ENCODE measurements around the gene CFAP65.

Gene CFAP65

GRCh38 chr2:219057709-219058540 is 16.6 kb upstream of the CFAP65 start:
- no peaks in the 10 kb centered on the region for H3K9me3 ChIP-seq (replicated peaks in 1 of 11)

GRCh38 chr2:219056896-219057708 is 15.8 kb upstream of the CFAP65 start:
- TF ChIP-seq Cebpa-rat (IDR thresholded peaks at IDR 0.05), result no peak

More at GRCh38 chr2:219057709-219058540, 16.6 kb upstream of the CFAP65 start:
- H3K4me3 ChIP-seq, result no peak overlapping the region
- peaks cover 0 to 82% (median 53%) of the 10 kb centered on the region in 11 experiments; a peak in 17 of 22 replicates for H4K20me1 ChIP-seq
- H3K4me2 ChIP-seq, result peak overlapping the region in 10 of 11 experiments; percentile 1 to 77 (median 26); a peak in 11 of 22 replicates
- no peaks in the 10 kb centered on the region for H3K36me3 ChIP-seq
- H3K9ac ChIP-seq, result no peak overlapping the region
- peaks cover 0 to 3% (median 0%) of the 10 kb centered on the region in 10 experiments; a peak in 3 of 20 replicates for H3K4me1 ChIP-seq
- no peak for TF ChIP-seq Cebpa-rat (IDR thresholded peaks at IDR 0.05)
- H3K27ac ChIP-seq, result no peak overlapping the region
- peaks cover 85 to 100% (median 97%) of the 10 kb centered on the region in 11 experiments for H3K27me3 ChIP-seq

GRCh38 chr2:219056176-219056895 is 15.0 kb upstream of the CFAP65 start:
- Histone ChIP-seq H3K4me3 (no peak overlapping the region), H3K9ac (no peak overlapping the region), H3K4me2 (no peak overlapping the region), H3K4me1 (peaks cover 0 to 3% (median 0%) of the 10 kb centered on the region in 10 experiments; a peak in 3 of 20 replicates), H3K9me3 (replicated peaks in 1 of 11) (no peaks in the 10 kb centered on the region), H3K27ac (no peak overlapping the region), H3K36me3 (no peaks in the 10 kb centered on the region), H3K27me3 (peaks cover 69 to 95% (median 84%) of the 10 kb centered on the region in 11 experiments), H4K20me1 (peaks cover 0 to 89% (median 43%) of the 10 kb centered on the region in 11 experiments; a peak in 17 of 22 replicates)
- no peak for TF ChIP-seq Cebpa-rat (IDR thresholded peaks at IDR 0.05)

More at GRCh38 chr2:219056896-219057708, 15.8 kb upstream of the CFAP65 start:
- H3K36me3 ChIP-seq, result no peaks in the 10 kb centered on the region
- peaks cover 0 to 84% (median 48%) of the 10 kb centered on the region in 11 experiments; a peak in 17 of 22 replicates for H4K20me1 ChIP-seq
- H3K9ac ChIP-seq, result no peak overlapping the region
- H3K4me3 ChIP-seq, result no peak overlapping the region
- peaks cover 77 to 100% (median 92%) of the 10 kb centered on the region in 11 experiments for H3K27me3 ChIP-seq
- H3K9me3 ChIP-seq (replicated peaks in 1 of 11), result no peaks in the 10 kb centered on the region
- H3K4me2 ChIP-seq, result peak overlapping the region in 3 of 11 experiments; percentile 26 to 77 (median 36); a peak in 4 of 22 replicates
- H3K27ac ChIP-seq, result no peak overlapping the region
- H3K4me1 ChIP-seq, result peaks cover 0 to 3% (median 0%) of the 10 kb centered on the region in 10 experiments; a peak in 3 of 20 replicates

- H3K27me3 ChIP-seq, result peaks cover 58 to 84% (median 73%) of the 10 kb centered on the region in 11 experiments
Observed at GRCh38 chr2:219054956-219055903, 13.9 kb upstream of the CFAP65 start.

DNA sequence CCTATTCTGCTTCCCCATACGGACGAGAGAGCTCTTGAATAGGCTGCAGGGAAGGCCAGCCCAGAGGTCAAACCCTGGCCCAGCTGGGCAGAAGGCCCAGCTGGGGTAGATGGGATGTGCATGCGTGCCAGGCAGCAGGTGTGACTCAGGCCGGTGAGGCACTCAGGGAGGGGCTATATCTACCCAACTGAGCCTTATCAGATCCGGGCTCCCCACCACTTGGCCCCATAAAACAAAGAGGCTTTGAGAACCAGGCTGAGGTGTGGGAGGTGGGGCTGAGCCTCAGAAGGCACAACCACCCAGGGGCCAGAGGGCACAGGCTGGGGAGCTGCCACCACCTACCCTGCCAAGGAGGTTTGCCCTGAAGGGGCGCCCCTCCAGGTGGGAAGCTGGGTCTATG is 8.0 kb upstream of the CFAP65 start:
- no peak overlapping the region for H3K4me3 ChIP-seq
- H3K4me1 ChIP-seq, result no peaks in the 10 kb centered on the region
- no peak overlapping the region for H3K9ac ChIP-seq
- peaks cover 0 to 30% (median 0%) of the 10 kb centered on the region in 11 experiments; a peak in 8 of 22 replicates for H4K20me1 ChIP-seq
- peaks cover 0 to 45% (median 28%) of the 10 kb centered on the region in 11 experiments; a peak in 14 of 22 replicates for H3K27me3 ChIP-seq
- no peaks in the 10 kb centered on the region for H3K9me3 ChIP-seq (replicated peaks in 1 of 11)
- no peak overlapping the region for H3K27ac ChIP-seq
- no peaks in the 10 kb centered on the region for H3K36me3 ChIP-seq
- TF ChIP-seq Cebpa-rat (IDR thresholded peaks at IDR 0.05), result no peak
- H3K4me2 ChIP-seq, result no peak overlapping the region

More at GRCh38 chr2:219054956-219055903, 13.9 kb upstream of the CFAP65 start:
- peaks cover 0 to 87% (median 41%) of the 10 kb centered on the region in 11 experiments; a peak in 17 of 22 replicates for H4K20me1 ChIP-seq
- no peak overlapping the region for H3K9ac ChIP-seq
- no peak for TF ChIP-seq Cebpa-rat (IDR thresholded peaks at IDR 0.05)
- H3K4me3 ChIP-seq, result no peak overlapping the region
- peaks cover 0 to 3% (median 0%) of the 10 kb centered on the region in 10 experiments; a peak in 3 of 20 replicates for H3K4me1 ChIP-seq
- H3K27ac ChIP-seq, result no peak overlapping the region
- no peaks in the 10 kb centered on the region for H3K36me3 ChIP-seq
- no peaks in the 10 kb centered on the region for H3K9me3 ChIP-seq (replicated peaks in 1 of 11)
- no peak overlapping the region for H3K4me2 ChIP-seq

- no peak overlapping the region for H3K4me2 ChIP-seq
- H3K4me3 ChIP-seq, result no peak overlapping the region
Observed at GRCh38 chr2:219045937-219046550, 4.7 kb upstream of the CFAP65 start.

DNA sequence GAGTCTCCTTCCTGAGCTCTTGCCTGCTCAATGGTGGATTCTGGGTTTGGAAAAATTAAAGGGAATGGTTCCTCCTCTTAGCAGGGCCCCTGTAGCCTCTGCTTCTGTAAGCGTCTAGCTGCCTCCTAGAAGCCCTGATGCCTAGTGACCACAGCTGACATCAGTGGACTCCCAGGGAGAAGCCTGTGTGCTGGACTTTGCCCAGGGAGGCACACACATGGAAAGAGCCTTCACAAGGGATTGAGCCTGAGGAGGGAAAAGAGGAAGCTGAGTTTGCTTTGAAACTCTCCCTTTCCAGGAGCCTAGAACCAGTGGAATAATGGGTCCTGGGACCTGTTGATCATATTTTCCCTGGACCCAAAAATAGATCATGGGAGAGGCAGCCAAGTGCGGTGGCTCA is 1.4 kb upstream of the CFAP65 start:
- H4K20me1 ChIP-seq, result peaks cover 0 to 20% (median 0%) of the 10 kb centered on the region in 11 experiments; a peak in 6 of 22 replicates

More at GRCh38 chr2:219045937-219046550, 4.7 kb upstream of the CFAP65 start:
- Histone ChIP-seq H3K9ac (no peak overlapping the region), H3K9me3 (replicated peaks in 1 of 11) (no peaks in the 10 kb centered on the region), H3K27me3 (peaks cover 0 to 37% (median 18%) of the 10 kb centered on the region in 11 experiments; a peak in 11 of 22 replicates), H3K27ac (no peak overlapping the region), H3K4me1 (no peaks in the 10 kb centered on the region), H4K20me1 (peaks cover 0 to 16% (median 0%) of the 10 kb centered on the region in 11 experiments; a peak in 8 of 22 replicates), H3K36me3 (no peaks in the 10 kb centered on the region)
- TF ChIP-seq Cebpa-rat (IDR thresholded peaks at IDR 0.05), result no peak

More for the DNA sequence above, 1.4 kb upstream of the CFAP65 start:
- Histone ChIP-seq H3K9me3 (replicated peaks in 1 of 11) (no peaks in the 10 kb centered on the region), H3K4me1 (no peaks in the 10 kb centered on the region), H3K9ac (no peak overlapping the region), H3K36me3 (no peaks in the 10 kb centered on the region), H3K27me3 (peaks cover 0 to 33% (median 10%) of the 10 kb centered on the region in 11 experiments; a peak in 11 of 22 replicates), H3K27ac (no peak overlapping the region), H3K4me3 (no peak overlapping the region), H3K4me2 (no peak overlapping the region)
- TF ChIP-seq Cebpa-rat (IDR thresholded peaks at IDR 0.05), result no peak
